Measurements from ENCODE around the gene NLGN2.

The NLGN2 gene

GRCh38 chr17:7437950-7438614, 30.4 kb downstream of the NLGN2 start:
- peak; percentile 43 for DNase-seq (ENCODE audit: low read depth)

- DNase-seq (ENCODE audit: low read depth), result no peak
These were observed 31.2 kb downstream of the NLGN2 start for GRCh38 chr17:7438656-7439460.

- no peak for DNase-seq (ENCODE audit: low read depth)
These were observed 31.9 kb downstream of the NLGN2 start, which contains the start of gene FGF11 for GRCh38 chr17:7439462-7440112. Gene FGF11 (plus strand): TSS chr17:7439512. CDS start chr17:7439621, 109 bp downstream.

- peak; percentile 17 for DNase-seq (ENCODE audit: low read depth)
These were observed 32.6 kb downstream of the NLGN2 start for GRCh38 chr17:7440113-7440833.

GRCh38 chr17:7440834-7441195, 33.2 kb downstream of the NLGN2 start:
- no peak for DNase-seq (ENCODE audit: low read depth)

GRCh38 chr17:7441266-7441665, 33.6 kb downstream of the NLGN2 start:
- DNase-seq (ENCODE audit: low read depth), result no peak

GRCh38 chr17:7442142-7442541, 34.5 kb downstream of the NLGN2 start:
- no peak for DNase-seq (ENCODE audit: low read depth)

- no peak for DNase-seq (ENCODE audit: low read depth)
These were observed 36.1 kb downstream of the NLGN2 start for GRCh38 chr17:7443499-7444485.

GRCh38 chr17:7444682-7445618, 37.3 kb downstream of the NLGN2 start, which contains the start of gene CHRNB1:
Gene CHRNB1 (plus strand): TSS chr17:7445061. CDS start chr17:7445128, 67 bp downstream.
- no peak for DNase-seq (ENCODE audit: low read depth)

GRCh38 chr17:7445619-7445968, 37.9 kb downstream of the NLGN2 start:
- no peak for DNase-seq (ENCODE audit: low read depth)

GRCh38 chr17:7448461-7448860, 40.8 kb downstream of the NLGN2 start:
- no peak for DNase-seq (ENCODE audit: low read depth)

GRCh38 chr17:7459961-7460545, 52.4 kb downstream of the NLGN2 start:
- no peak for DNase-seq (ENCODE audit: low read depth)

GRCh38 chr17:7460850-7461660, 53.4 kb downstream of the NLGN2 start:
- DNase-seq (ENCODE audit: low read depth), result no peak

- DNase-seq (ENCODE audit: low read depth), result no peak
These were observed 55.1 kb downstream of the NLGN2 start for GRCh38 chr17:7462474-7463371.

- no peak for DNase-seq (ENCODE audit: low read depth)
These were observed 55.8 kb downstream of the NLGN2 start for GRCh38 chr17:7463372-7463846.

GRCh38 chr17:7464081-7464480, 56.4 kb downstream of the NLGN2 start:
- DNase-seq (ENCODE audit: low read depth), result no peak

- no peak for DNase-seq (ENCODE audit: low read depth)
These were observed 58.1 kb downstream of the NLGN2 start for GRCh38 chr17:7465597-7466275.
